Activated T-cell treated with anti-CD3 and anti-CD28 coated beads, Interleukin-2, amount 50 U/mL, for 72 hours (primary cell): Measurements from ENCODE around the gene ASTN1. TPM values are rescaled to one million over a fixed set of nuclear protein-coding genes. Genes with fewer than 3 reads are reported as not detected.

Experiments used
- ATAC-seq, 2 donors: fragments of 150-1000 bp; cut with Tn5 transposase; replicated peaks in 1 of 2; 2 replicates each; pipeline ENCODE4 v1.10.0; 2021; ENCODE audit warnings: moderate library complexity in 2 of 2, mild to moderate bottlenecking in 1 of 2
- DNase-seq, 2 donors: peaks; one replicate each; pipeline ENCODE4 v3.0.0; 2021 to 2022; ENCODE audit warnings: mixed read lengths in 1 of 2
- H3K27ac Mint-ChIP-seq: one replicate; pipeline ENCODE4 v1.8.0; 2022; ENCODE audit warnings: mild to moderate bottlenecking, moderate library complexity, mixed read lengths
- H3K27me3 Mint-ChIP-seq: one replicate; pipeline ENCODE4 v1.8.0; 2022; ENCODE audit warnings: low read depth, mixed read lengths
- H3K36me3 Mint-ChIP-seq, 2 donors: one replicate each; pipeline ENCODE4 v1.8.0; 2022; ENCODE audit warnings: mixed read lengths in 2 of 2, mild to moderate bottlenecking in 1 of 2; ENCODE audit not compliant: insufficient read depth in 2 of 2
- H3K4me1 Mint-ChIP-seq: one replicate; pipeline ENCODE4 v1.8.0; 2022; ENCODE audit warnings: low read depth, mixed read lengths
- H3K4me3 Mint-ChIP-seq, 2 donors: one replicate each; pipeline ENCODE4 v1.8.0; 2022; ENCODE audit warnings: mild to moderate bottlenecking in 2 of 2, mixed read lengths in 2 of 2, moderate library complexity in 2 of 2
- H3K9me3 Mint-ChIP-seq, 2 donors: one replicate each; pipeline ENCODE4 v1.8.0; 2022; ENCODE audit warnings: mixed read lengths in 2 of 2
- total RNA-seq, 2 donors: library from RNA; stranded (reverse); gene quantifications; one replicate each; pipeline ENCODE4 v1.2.3, GENCODE V29; 2022

Gene ASTN1
- total RNA-seq, 2 donors from 2014 or later: not detected

GRCh38 chr1:176852124-176852523 is 312.4 kb downstream of the ASTN1 start:
- ATAC-seq: no peak
- H3K4me1 Mint-ChIP-seq: no peaks in the 10 kb centered on the region
- H3K36me3 Mint-ChIP-seq: no peaks in the 10 kb centered on the region

GRCh38 chr1:176850871-176851270 is 313.6 kb downstream of the ASTN1 start:
- no peaks in the 10 kb centered on the region for H3K4me1 Mint-ChIP-seq
- DNase-seq (no peak), ATAC-seq (no peak)

More at GRCh38 chr1:176852124-176852523, 312.4 kb downstream of the ASTN1 start:
- Mint-ChIP-seq H3K4me3 (no peak overlapping the region), H3K9me3 (no peaks in the 10 kb centered on the region), H3K27me3 (no peaks in the 10 kb centered on the region), H3K27ac (no peak overlapping the region)
- no peak for DNase-seq

GRCh38 chr1:176849281-176849680 is 315.2 kb downstream of the ASTN1 start:
- Mint-ChIP-seq H3K9me3 (no peaks in the 10 kb centered on the region), H3K36me3 (no peaks in the 10 kb centered on the region), H3K27ac (no peak overlapping the region), H3K4me1 (no peaks in the 10 kb centered on the region), H3K27me3 (peaks cover 11% of the 10 kb centered on the region), H3K4me3 (no peak overlapping the region)
- ATAC-seq: no peak
- no peak for DNase-seq

More at GRCh38 chr1:176850871-176851270, 313.6 kb downstream of the ASTN1 start:
- no peaks in the 10 kb centered on the region for H3K9me3 Mint-ChIP-seq
- no peak overlapping the region for H3K4me3 Mint-ChIP-seq
- no peaks in the 10 kb centered on the region for H3K36me3 Mint-ChIP-seq
- peaks cover 2% of the 10 kb centered on the region for H3K27me3 Mint-ChIP-seq
- no peak overlapping the region for H3K27ac Mint-ChIP-seq

- Mint-ChIP-seq H3K9me3 (no peaks in the 10 kb centered on the region), H3K36me3 (no peaks in the 10 kb centered on the region), H3K4me1 (no peaks in the 10 kb centered on the region), H3K4me3 (no peak overlapping the region), H3K27me3 (peaks cover 14% of the 10 kb centered on the region), H3K27ac (no peak overlapping the region)
- no peak for DNase-seq
- no peak for ATAC-seq
Measured at GRCh38 chr1:176847052-176847451, 317.5 kb downstream of the ASTN1 start.

GRCh38 chr1:176843352-176844297 is 320.9 kb downstream of the ASTN1 start:
- Mint-ChIP-seq H3K4me3 (no peak overlapping the region), H3K4me1 (no peaks in the 10 kb centered on the region), H3K9me3 (no peaks in the 10 kb centered on the region), H3K36me3 (no peaks in the 10 kb centered on the region), H3K27ac (no peak overlapping the region), H3K27me3 (peaks cover 15% of the 10 kb centered on the region)
- DNase-seq (no peak), ATAC-seq (no peak)

- peaks cover 15% of the 10 kb centered on the region for H3K27me3 Mint-ChIP-seq
- ATAC-seq: no peak
- peaks cover 0 to 2% of the 10 kb centered on the region in 2 donors for H3K9me3 Mint-ChIP-seq
- no peak overlapping the region for H3K4me3 Mint-ChIP-seq
- no peak overlapping the region for H3K27ac Mint-ChIP-seq
- no peaks in the 10 kb centered on the region for H3K4me1 Mint-ChIP-seq
- DNase-seq: no peak
- no peaks in the 10 kb centered on the region for H3K36me3 Mint-ChIP-seq
Measured at GRCh38 chr1:176841238-176841637, 323.3 kb downstream of the ASTN1 start.

- H3K4me1 Mint-ChIP-seq: no peaks in the 10 kb centered on the region
- no peak overlapping the region for H3K4me3 Mint-ChIP-seq
- H3K9me3 Mint-ChIP-seq: peaks cover 0 to 2% of the 10 kb centered on the region in 2 donors
- DNase-seq (no peak), ATAC-seq (no peak)
- no peaks in the 10 kb centered on the region for H3K36me3 Mint-ChIP-seq
- H3K27me3 Mint-ChIP-seq: peaks cover 4% of the 10 kb centered on the region
- H3K27ac Mint-ChIP-seq: no peak overlapping the region
Measured at GRCh38 chr1:176839216-176839615, 325.3 kb downstream of the ASTN1 start.

- Mint-ChIP-seq H3K36me3 (no peaks in the 10 kb centered on the region), H3K27ac (no peak overlapping the region), H3K9me3 (peaks cover 0 to 2% of the 10 kb centered on the region in 2 donors), H3K4me3 (no peak overlapping the region), H3K27me3 (peaks cover 4% of the 10 kb centered on the region), H3K4me1 (no peaks in the 10 kb centered on the region)
- no peak for DNase-seq
- no peak for ATAC-seq
Measured at GRCh38 chr1:176838276-176838995, 326.1 kb downstream of the ASTN1 start.

GRCh38 chr1:176837708-176838107 is 326.8 kb downstream of the ASTN1 start:
- Mint-ChIP-seq H3K9me3 (peaks cover 1 to 2% of the 10 kb centered on the region in 2 donors), H3K4me1 (no peaks in the 10 kb centered on the region), H3K27me3 (peaks cover 4% of the 10 kb centered on the region), H3K36me3 (no peaks in the 10 kb centered on the region), H3K4me3 (no peak overlapping the region), H3K27ac (no peak overlapping the region)
- ATAC-seq (no peak), DNase-seq (no peak)

GRCh38 chr1:176831150-176831549 is 333.4 kb downstream of the ASTN1 start:
- no peak for DNase-seq
- Mint-ChIP-seq H3K27ac (no peak overlapping the region), H3K9me3 (peaks cover 2 to 3% of the 10 kb centered on the region in 2 donors), H3K27me3 (no peaks in the 10 kb centered on the region), H3K4me1 (no peaks in the 10 kb centered on the region), H3K36me3 (no peaks in the 10 kb centered on the region), H3K4me3 (no peak overlapping the region)
- ATAC-seq: no peak

GRCh38 chr1:176829261-176829660 is 335.3 kb downstream of the ASTN1 start:
- H3K36me3 Mint-ChIP-seq: no peaks in the 10 kb centered on the region
- ATAC-seq (no peak), DNase-seq (no peak)
- H3K4me1 Mint-ChIP-seq: no peaks in the 10 kb centered on the region
- H3K27ac Mint-ChIP-seq: no peak overlapping the region
- H3K4me3 Mint-ChIP-seq: no peak overlapping the region
- H3K27me3 Mint-ChIP-seq: no peaks in the 10 kb centered on the region
- peaks cover 2 to 6% of the 10 kb centered on the region in 2 donors for H3K9me3 Mint-ChIP-seq

- no peak for ATAC-seq
- Mint-ChIP-seq H3K9me3 (peaks cover 2 to 5% of the 10 kb centered on the region in 2 donors), H3K36me3 (no peaks in the 10 kb centered on the region), H3K27ac (no peak overlapping the region), H3K27me3 (no peaks in the 10 kb centered on the region), H3K4me3 (no peak overlapping the region), H3K4me1 (no peaks in the 10 kb centered on the region)
- DNase-seq: no peak
Measured at GRCh38 chr1:176826265-176826664, 338.2 kb downstream of the ASTN1 start.

- no peaks in the 10 kb centered on the region for H3K4me1 Mint-ChIP-seq
- no peak for DNase-seq
- no peaks in the 10 kb centered on the region for H3K36me3 Mint-ChIP-seq
- H3K27me3 Mint-ChIP-seq: no peaks in the 10 kb centered on the region
- no peak overlapping the region for H3K4me3 Mint-ChIP-seq
- H3K9me3 Mint-ChIP-seq: no peaks in the 10 kb centered on the region
- no peak overlapping the region for H3K27ac Mint-ChIP-seq
- no peak for ATAC-seq
Measured at GRCh38 chr1:176820391-176821031, 344.0 kb downstream of the ASTN1 start.
